SK-N-DZ (cell line): ENCODE measurements around the gene INSYN1.

ENCODE experiments used
- DNase-seq: peaks from one replicate; pipeline ENCODE4 v3.0.0-alpha.2; 2015; ENCODE audit warnings: low spot score

The INSYN1 gene

DNA sequence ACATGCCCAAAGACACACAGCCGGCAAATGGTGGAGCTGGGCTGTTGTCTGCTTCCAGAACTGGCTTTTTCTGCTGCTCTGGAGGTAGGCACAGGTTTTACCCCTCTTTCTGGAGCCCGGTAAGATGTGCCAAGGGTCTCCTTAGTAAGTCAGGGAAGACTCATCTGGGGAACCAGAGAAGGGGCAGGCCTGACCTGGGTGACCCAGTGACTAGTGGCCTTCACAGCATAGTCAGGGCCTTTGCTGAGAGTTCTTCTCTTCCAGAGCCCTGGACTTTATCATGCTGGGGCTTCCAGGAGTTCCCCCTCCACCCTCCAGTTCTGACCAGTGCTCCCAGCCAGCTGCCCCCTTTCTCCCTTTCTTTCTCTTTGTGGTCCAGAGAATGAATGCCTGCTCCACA is 65.8 kb downstream of the INSYN1 start:
- no peak for DNase-seq

GRCh38 chr15:73686781-73687256 is 66.3 kb downstream of the INSYN1 start:
- no peak for DNase-seq

DNA sequence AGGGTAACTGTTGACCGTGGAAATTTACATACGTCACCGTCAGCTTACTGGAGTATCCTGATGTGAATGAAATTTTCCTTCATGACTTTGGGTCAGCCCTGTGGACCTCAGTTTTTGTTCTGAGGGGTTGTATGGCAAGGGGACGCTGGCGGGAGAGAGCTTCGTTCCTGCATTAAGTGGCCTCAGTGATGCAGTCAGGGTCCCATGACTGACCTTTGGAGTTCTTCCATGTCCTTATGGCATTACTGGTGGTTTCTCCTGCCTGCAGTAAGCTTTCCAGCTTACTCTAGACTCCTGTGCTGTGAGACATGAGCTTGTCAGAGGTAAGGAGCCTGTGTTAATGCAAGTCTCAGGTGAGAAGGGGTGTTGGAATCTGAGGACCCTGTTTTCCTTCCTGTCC is 67.2 kb downstream of the INSYN1 start:
- no peak for DNase-seq
